K562 (cell line): ENCODE data around the gene CHGA. TPM values are rescaled to one million over a fixed set of nuclear protein-coding genes. Genes with fewer than 3 reads are reported as not detected.

Source experiments
- ATAC-seq: fragments of 200-7000 bp; cut with Tn5 transposase; 3 replicates; pipeline ENCODE4 v1.9.1; 2020; ENCODE audit warnings: moderate library complexity
- BruUV-seq: library from RNA; stranded (reverse); fragments of 400-500 nt; replicated peaks from 2 replicates; lab custom pipeline; 2021; lab: Mats Ljungman, UMichigan
- CTCF ChIA-PET: fragments of 300-600 bp; formaldehyde crosslinking; extraction: SDS; loops from one replicate; lab custom pipeline; 2021; ENCODE audit warnings: low intra/inter-chr PET ratio; lab: Yijun Ruan, JAX
- POLR2A ChIA-PET: fragments of 300-600, 350-650 bp; sonication (Branson Sonifier 250); formaldehyde crosslinking; extraction: SDS; loops from one replicate; lab custom pipeline; 2021; ENCODE audit warnings: antibody characterized with exemption, inconsistent platforms; lab: Yijun Ruan, JAX
- DNase-seq, 4 experiments: peaks; one replicate each; pipeline versions ENCODE4 v3.0.0 to v3.0.0-alpha.2; 2011 to 2018; ENCODE audit warnings: low spot score in 3 of 4, mixed read lengths in 3 of 4; ENCODE audit errors: extremely low read depth in 1 of 4
- FAIRE-seq: peaks from 2 replicates; lab custom pipeline; 2011; peaks lifted over from hg19 to GRCh38; lab: Jason Lieb, UNC
- H2AFZ ChIP-seq: 2 replicates; pipeline ENCODE4 v1.6.0; 2011; ENCODE audit warnings: low read depth, low read length, control low read depth, inconsistent platforms
- H3K27ac ChIP-seq: fragments of 200-600 bp; 3 replicates; pipeline ENCODE4 v1.8.0; 2011; ENCODE audit warnings: low read depth, mild to moderate bottlenecking, control low read depth, inconsistent platforms, low read length, moderate library complexity, mixed read lengths; ENCODE audit errors: extremely low read depth
- H3K27me3 ChIP-seq, 2 experiments: fragments of 300-600 bp in 1 of 2; 2 replicates in 1 of 2; 3 replicates in 1 of 2; pipeline versions ENCODE4 v1.6.0 to v1.8.0; 2011; ENCODE audit warnings: inconsistent platforms in 2 of 2, low read length in 2 of 2, mild to moderate bottlenecking in 1 of 2, mixed read lengths in 1 of 2, moderate library complexity in 1 of 2; ENCODE audit not compliant: control insufficient read depth in 2 of 2, insufficient read depth in 2 of 2
- H3K36me3 ChIP-seq: fragments of 300-600 bp; 3 replicates; pipeline ENCODE4 v1.8.0; 2011; ENCODE audit warnings: mild to moderate bottlenecking, low read length, inconsistent platforms; ENCODE audit not compliant: control insufficient read depth, insufficient read depth
- H3K4me1 ChIP-seq, 2 experiments: fragments of 200-600 bp in 1 of 2; replicated peaks in 1 of 2; 2 replicates in 1 of 2; 3 replicates in 1 of 2; pipeline versions ENCODE4 v1.5.1 to v1.8.0; 2011; ENCODE audit warnings: inconsistent platforms in 2 of 2, low read length in 2 of 2, mild to moderate bottlenecking in 1 of 2, mixed read lengths in 1 of 2, moderate library complexity in 1 of 2; ENCODE audit not compliant: control insufficient read depth in 2 of 2, insufficient read depth in 2 of 2
- H3K4me2 ChIP-seq: 2 replicates; pipeline ENCODE4 v1.6.1; 2011; ENCODE audit warnings: low read length, control low read depth, inconsistent platforms, mixed read lengths; ENCODE audit not compliant: insufficient read depth
- H3K4me3 ChIP-seq: fragments of 200-600 bp; sonication (generic), shearing (Covaris generic); 2 replicates; pipeline ENCODE4 v1.5.1; 2016; ENCODE audit warnings: control low read depth, inconsistent platforms
- H3K79me2 ChIP-seq: fragments of 200-600 bp; 3 replicates; pipeline ENCODE4 v1.8.0; 2011; ENCODE audit warnings: low read length, inconsistent platforms; ENCODE audit not compliant: control insufficient read depth, insufficient read depth
- H3K9ac ChIP-seq, 2 experiments: 2 replicates each; pipeline versions ENCODE4 v1.6.0 to v1.6.1; 2011; ENCODE audit warnings: low read depth in 2 of 2, low read length in 2 of 2, control low read depth in 1 of 2, inconsistent platforms in 1 of 2, mild to moderate bottlenecking in 1 of 2, mixed read lengths in 1 of 2; ENCODE audit not compliant: insufficient read depth in 1 of 2
- H3K9me1 ChIP-seq: one replicate; pipeline ENCODE4 v1.6.0; 2011; ENCODE audit warnings: inconsistent platforms, mild to moderate bottlenecking, low read length, moderate library complexity; ENCODE audit not compliant: control insufficient read depth, insufficient read depth
- H3K9me3 ChIP-seq: replicated peaks from 2 replicates; pipeline ENCODE4 v1.5.1; 2011; ENCODE audit warnings: low read depth, low read length, inconsistent platforms; ENCODE audit not compliant: control insufficient read depth, insufficient read depth
- H4K20me1 ChIP-seq: replicated peaks from 2 replicates; pipeline ENCODE4 v1.6.1; 2011; ENCODE audit warnings: low read length, inconsistent platforms, mixed read lengths; ENCODE audit not compliant: control insufficient read depth, insufficient read depth
- HMGXB4 ChIP-seq: sonication (generic); formaldehyde crosslinking; IDR thresholded peaks from 2 replicates; pipeline ENCODE4 v1.8.1; 2023; ENCODE audit warnings: mild to moderate bottlenecking, missing genetic modification reagents
- OTX1 ChIP-seq: fragments of 450-650 bp; formaldehyde crosslinking; IDR thresholded peaks from 2 replicates; pipeline ENCODE4 v1.4.0; 2022; ENCODE audit warnings: mild to moderate bottlenecking
- SAFB2 ChIP-seq: fragments of 200-400 bp; formaldehyde crosslinking; IDR thresholded peaks from 2 replicates; pipeline ENCODE4 v1.6.1; 2018; ENCODE audit warnings: borderline replicate concordance, low read length, low read depth, moderate library complexity; ENCODE audit not compliant: severe bottlenecking
- TCF7 ChIP-seq: sonication (generic); IDR thresholded peaks from 2 replicates; pipeline ENCODE4 v1.6.1; 2016; ENCODE audit warnings: antibody characterized with exemption, borderline replicate concordance
- TEAD1 ChIP-seq, 2 experiments: fragments of 450-650 bp in 1 of 2; sonication (generic) in 1 of 2; formaldehyde crosslinking; IDR thresholded peaks; 2 replicates each; pipeline versions ENCODE4 v1.4.0 to v1.8.0; 2020 to 2022; ENCODE audit warnings: mild to moderate bottlenecking in 2 of 2, missing genetic modification reagents in 1 of 2
- ZFP36 ChIP-seq: fragments of 150-350 bp; IDR thresholded peaks from 2 replicates; pipeline ENCODE4 v1.6.1; 2018; ENCODE audit warnings: low read length, low read depth; ENCODE audit not compliant: partially characterized antibody
- WGBS: fragments of 100-300 bp; shearing (Covaris generic); methylation state at CpG from one replicate; pipeline ENCODE4 v1.1.6; 2016; ENCODE audit warnings: low coverage, mixed read lengths; ENCODE audit not compliant: insufficient coverage; ENCODE audit errors: missing lambda C conversion rate; 5-methylcytosine and 5-hydroxymethylcytosine counted together
- in situ Hi-C: fragments of 300-500 bp; cut with MboI; formaldehyde crosslinking; loops from 4 replicates; pipeline ENCODE4 v1.15.0; 2018; ENCODE audit warnings: inconsistent platforms, mixed read lengths
- intact Hi-C: fragments of 100-400 bp; cut with micrococcal nuclease; formaldehyde crosslinking; loops from 2 replicates; pipeline ENCODE4 v1.14.2; 2022
- polyA plus RNA-seq, 8 experiments: library from polyadenylated mRNA; depleted of rRNA in 4 of 8; stranded (reverse) in 5 of 8; unstranded in 3 of 8; fragments of >200 nt; fragmentation: Nextera tagmentation in 2 of 8; fragmentation: Illumina TruSeq in 1 of 8; extraction: Ambion mirVana in 2 of 8; extraction: Trizol in 1 of 8; gene quantifications; 2 replicates each; pipeline versions ENCODE4 v1.2.1 to v1.2.3, GENCODE V29; 2011 to 2014; ENCODE audit warnings: inconsistent platforms in 1 of 8, missing spikeins in 1 of 8
- total RNA-seq, 7 experiments: library from RNA; depleted of rRNA in 6 of 7; stranded (reverse); fragments of >200 nt in 6 of 7; fragmentation: Illumina TruSeq in 2 of 7; extraction: Trizol in 2 of 7; gene quantifications; 2 replicates each; pipeline versions ENCODE4 v1.2.1 to v1.2.3, GENCODE V29; 2011 to 2021; ENCODE audit warnings: low replicate concordance in 1 of 7

Gene CHGA
- total and polyA plus RNA-seq, 9 of the 15 experiments (the other 6 are each of a cell fraction or from before 2014, with no cell fraction given), result not detected

GRCh38 chr14:92945544-92945943, 22.6 kb downstream of the CHGA start (continued):
- TF ChIP-seq TEAD1 (CRISPR knock-in tag; IDR thresholded peaks at IDR 0.05) (no peak), OTX1 (CRISPR knock-in tag) (no peak), TCF7 (no peak), HMGXB4 (CRISPR knock-in tag) (no peak)

GRCh38 chr14:92945959-92946846, 23.3 kb downstream of the CHGA start:
- Histone ChIP-seq H3K4me3 (no peak overlapping the region), H3K36me3 (peaks cover 2% of the 10 kb centered on the region; the same call in 1 of the 3 replicates), H3K9me3 (no peaks in the 10 kb centered on the region), H4K20me1 (no peaks in the 10 kb centered on the region), H3K4me1 (peaks cover 0 to 33% of the 10 kb centered on the region in 2 experiments; a peak in 3 of 5 replicates), H3K27me3 (no peaks in the 10 kb centered on the region), H3K9ac (no peak overlapping the region; a peak in 1 of 4 replicates), H3K79me2 (no peaks in the 10 kb centered on the region), H3K4me2 (no peak overlapping the region), H3K27ac (no peak overlapping the region)
- intact Hi-C loops, result no loop called here
- POLR2A ChIA-PET, result interaction anchor here (0.6 kb wide), 1 partner anchor 369 kb away, joined by 3 read pairs; no protein-coding TSS in a partner anchor
- no TSS peak for BruUV-seq
- DNase-seq (no peak), ATAC-seq (no peak), FAIRE-seq (no peak)
- in situ Hi-C loops, result no loop called here
- CTCF ChIA-PET, result no interaction called here
- 79% methylated on average over 18 of the region's 38 CpGs for WGBS
- TF ChIP-seq SAFB2 (no peak), ZFP36 (peak; percentile 46)
- TF ChIP-seq, all 486 proteins: peak for 1
- Histone ChIP-seq H2AFZ (no peak overlapping the region), H3K9me1 (peaks cover 7% of the 10 kb centered on the region)
